Endometrial microvascular endothelial cells (primary cell): ENCODE results near the gene PANX1. TPM values are rescaled to one million over a fixed set of nuclear protein-coding genes. Genes with fewer than 3 reads are reported as not detected.

ENCODE experiments used
- in situ Hi-C: cut with HindIII; loops from 2 replicates; pipeline ENCODE4 v1.10.0; 2017; ENCODE audit warnings: low sequenced_read_pairs, low pct_unique_long_range_greater_than_20kb; ENCODE audit errors: inconsistent ontology term
- total RNA-seq: library from RNA; depleted of rRNA; stranded (reverse); fragments of >200 nt; gene quantifications from one replicate; pipeline ENCODE4 v1.2.3, GENCODE V29; 2015; ENCODE audit errors: inconsistent ontology term

The PANX1 gene
- total RNA-seq, 1 donor from 2014 or later, result 51.0 TPM

DNA sequence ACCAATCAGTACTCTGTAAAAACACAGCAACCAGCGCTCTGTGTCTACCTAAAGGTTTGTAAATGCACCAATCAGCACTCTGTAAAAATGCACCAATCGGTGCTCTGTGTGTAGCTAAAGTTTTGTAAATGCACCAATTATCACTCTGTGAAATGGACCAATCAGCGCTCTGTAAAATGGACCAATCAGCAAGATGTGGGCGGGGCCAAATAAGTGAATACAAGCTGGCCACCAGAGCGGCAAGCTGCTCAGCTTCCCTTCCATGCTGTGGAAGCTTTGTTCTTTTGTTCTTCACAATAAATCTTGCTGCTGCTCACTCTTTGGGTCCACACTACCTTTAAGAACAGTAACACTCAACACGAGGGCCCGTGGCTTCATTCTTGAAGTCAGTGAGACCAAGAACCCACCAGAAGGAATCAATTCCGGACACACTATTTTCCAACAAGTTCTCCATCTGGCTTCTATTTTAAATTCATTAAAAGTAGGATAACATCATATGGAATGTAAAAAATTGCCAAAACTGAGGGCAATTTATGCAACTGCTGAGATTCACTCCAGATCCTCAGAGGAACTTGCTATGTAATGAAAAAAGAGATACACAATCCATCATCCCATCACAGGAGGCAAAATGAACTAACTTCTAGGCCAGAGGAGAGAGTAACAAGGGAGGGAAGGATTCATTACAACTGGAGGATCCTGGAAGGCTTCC, 3.1 kb upstream of the PANX1 start:
- in situ Hi-C loops, result no loop called here

DNA sequence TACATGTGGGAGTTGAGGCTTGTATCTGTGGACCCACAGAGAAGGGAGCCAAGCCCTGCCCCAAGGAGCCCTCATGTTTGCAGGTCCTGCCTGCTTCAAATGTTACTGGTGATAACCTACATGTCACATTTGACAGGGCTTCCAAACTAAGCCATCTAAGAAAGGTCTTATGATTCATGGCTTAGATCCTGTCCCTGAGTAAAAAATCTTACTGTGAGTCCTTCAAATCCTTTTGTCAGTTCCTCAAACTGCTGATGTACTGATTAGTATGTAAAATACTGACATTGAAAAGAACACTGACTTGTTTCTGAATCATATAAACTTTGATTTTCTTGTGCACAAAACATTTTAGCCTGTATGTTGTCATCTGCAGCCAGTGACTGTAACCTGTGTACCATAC, 1.0 kb upstream of the PANX1 start:
- in situ Hi-C loops, result no loop called here

DNA sequence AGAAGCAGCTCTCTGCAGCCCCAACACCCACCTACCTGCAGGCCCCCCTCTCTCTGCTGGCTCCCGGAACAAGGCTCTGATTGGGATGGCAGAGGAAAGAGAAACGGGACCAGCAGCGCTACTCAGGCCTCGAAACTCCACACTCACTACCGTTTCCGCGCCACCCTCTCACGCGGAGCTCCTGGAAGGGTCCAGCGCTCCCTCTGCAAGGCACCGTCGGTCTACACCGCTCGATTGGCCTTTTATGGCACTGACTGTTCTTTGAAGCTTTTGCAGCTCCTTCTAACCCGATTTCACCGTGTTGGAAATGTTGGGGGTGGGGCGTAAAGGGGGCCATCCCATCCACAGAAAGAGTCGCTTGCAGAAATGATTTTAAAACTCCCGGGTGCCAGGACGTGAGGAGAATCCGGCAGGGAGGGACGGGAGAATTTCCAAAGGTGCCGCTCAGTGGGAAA, 323 bp upstream of the PANX1 start:
- in situ Hi-C loops, result no loop called here

DNA sequence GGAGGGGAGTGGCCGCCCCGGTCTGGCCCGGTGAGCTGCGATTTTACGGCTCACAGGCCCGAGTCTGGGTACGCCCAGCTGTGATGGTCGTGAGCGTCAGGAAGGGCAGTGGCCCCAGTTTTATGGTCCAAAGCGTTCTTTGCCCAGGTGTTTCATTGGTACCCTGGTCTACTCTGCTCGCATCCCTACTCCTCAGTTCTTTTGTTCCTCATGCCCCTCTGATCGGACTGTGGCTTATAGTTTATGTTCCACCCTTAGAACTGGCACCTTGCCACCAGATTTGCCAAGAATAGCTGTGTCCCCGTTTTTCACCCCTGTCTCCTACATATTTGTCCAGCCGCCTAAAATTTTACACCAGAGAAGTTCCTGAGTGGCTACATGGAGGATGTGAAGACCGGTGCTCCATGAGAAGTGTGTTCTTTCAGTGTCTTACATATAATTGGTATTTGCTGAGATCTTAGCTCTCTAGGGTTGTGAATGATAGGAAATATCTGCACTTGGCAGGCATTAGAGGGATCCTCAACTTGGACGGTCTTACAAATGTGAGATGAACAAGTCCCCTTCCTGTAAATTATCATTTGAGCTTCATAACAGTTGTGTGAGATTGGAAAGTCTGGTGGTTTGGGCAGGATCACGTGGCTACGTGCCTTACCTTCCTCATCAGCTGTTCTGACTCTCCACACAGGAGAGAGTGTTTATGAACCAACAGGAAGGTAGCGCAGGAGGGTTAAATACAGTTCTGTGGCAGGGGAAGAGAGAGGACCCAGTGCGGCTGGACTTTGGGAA, 1.1 kb downstream of the PANX1 start:
- in situ Hi-C loops, result no loop called here

DNA sequence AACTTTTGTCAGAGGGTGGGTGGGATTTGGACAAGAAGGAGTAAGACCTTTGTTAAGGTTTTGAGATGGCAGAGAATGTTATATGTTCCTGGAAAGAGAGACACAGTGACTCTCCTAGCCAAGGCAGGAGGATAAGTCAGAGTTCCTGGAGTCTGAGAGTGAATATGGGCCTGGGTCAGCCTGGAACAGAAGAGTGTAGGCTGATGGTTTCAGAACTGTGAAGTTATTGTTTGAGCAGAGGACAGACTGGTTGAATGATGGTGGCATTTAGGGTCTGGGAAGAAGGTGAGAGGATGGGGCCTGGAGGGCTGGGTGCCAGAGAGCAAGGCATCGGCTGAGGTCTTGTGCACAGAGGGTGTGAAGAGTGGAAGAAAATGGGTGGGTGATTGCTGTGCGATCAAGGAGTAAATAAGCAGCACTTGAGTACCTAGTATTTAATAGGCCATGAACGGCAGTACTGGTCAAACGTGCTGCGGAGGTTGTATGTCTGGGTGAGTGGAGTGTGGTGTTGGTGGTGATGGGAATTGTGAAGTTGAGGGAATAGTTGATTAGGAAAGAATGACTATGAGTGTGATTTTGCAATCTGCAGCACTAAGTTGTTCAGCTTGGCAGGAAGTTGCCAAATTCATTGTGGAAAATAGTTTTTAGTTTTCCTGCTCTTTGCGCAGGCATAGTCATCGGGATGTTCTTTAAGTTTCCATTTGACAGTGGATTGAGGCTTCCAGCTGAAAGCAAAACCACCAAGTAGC, 1.8 kb downstream of the PANX1 start:
- in situ Hi-C loops, result no loop called here

DNA sequence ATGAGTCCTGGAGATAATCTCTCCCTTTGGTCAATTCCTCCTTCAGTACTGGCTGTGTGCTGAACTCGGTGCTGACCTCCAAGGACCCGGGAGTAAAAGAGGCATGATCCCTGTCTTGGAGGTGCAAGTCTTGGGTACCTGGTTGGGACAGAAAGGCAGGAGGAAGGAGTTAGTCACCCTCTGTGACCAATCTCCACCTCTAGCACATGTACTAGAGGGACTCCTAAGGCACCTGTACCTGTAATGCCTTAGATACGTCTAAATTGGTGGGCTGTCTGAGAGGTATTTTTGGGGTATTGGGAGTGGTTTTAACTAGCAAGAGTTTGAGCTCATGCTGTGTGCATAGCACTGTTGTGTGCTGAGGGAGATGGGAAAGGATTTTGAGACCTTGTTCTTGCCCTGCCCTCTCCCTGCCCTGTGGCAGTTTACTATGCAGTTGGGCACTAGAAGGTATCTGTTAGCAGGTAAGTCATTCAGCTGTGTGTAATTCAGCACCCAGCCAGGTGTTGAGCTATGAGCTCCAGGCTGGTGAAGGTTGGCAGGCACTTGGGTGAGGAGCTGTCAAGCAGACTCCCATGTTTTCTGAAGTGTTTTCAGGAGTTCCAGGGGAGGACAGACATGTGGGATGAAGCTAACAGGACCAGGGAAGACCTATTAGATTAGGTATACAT, 2.5 kb downstream of the PANX1 start:
- in situ Hi-C loops, result no loop called here

DNA sequence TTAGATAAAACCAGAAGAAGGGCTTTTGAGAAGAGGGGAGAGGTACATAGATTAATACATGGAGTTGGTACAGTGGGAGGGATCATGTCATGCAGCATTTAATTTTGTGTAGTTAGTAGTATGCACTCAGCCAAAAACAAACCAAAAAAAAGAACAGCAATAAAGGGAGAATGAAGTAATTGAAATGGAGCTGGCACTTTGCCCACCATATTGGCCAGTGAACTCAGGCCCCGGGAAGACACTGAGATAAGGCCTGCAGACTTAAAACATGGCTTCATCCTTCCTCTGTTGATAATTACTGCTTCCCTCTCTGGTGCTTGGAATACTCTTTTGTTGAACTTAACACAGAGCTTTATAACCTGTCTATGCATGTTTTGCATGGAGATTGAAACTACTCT, 3.1 kb downstream of the PANX1 start:
- in situ Hi-C loops, result no loop called here

DNA sequence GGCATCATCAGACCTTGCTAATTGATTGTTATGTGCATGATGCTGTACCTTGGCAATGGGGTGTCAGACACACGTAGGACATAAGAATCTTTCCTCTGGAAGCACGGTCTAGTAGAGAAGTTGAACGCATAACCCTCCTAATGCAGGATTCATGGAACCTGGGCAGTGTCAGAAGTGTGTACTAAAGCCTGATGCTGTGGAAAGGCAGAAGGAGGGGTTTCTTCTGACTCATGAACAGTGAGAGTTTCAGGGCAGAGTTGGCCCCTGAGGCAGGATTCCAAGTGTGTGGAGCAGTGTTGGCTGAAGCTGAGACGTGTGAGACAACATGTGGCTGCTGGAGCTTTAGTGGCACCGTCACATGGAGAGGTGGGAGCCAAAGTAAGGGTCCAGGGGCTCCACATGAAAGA, 3.5 kb downstream of the PANX1 start:
- in situ Hi-C loops, result no loop called here

DNA sequence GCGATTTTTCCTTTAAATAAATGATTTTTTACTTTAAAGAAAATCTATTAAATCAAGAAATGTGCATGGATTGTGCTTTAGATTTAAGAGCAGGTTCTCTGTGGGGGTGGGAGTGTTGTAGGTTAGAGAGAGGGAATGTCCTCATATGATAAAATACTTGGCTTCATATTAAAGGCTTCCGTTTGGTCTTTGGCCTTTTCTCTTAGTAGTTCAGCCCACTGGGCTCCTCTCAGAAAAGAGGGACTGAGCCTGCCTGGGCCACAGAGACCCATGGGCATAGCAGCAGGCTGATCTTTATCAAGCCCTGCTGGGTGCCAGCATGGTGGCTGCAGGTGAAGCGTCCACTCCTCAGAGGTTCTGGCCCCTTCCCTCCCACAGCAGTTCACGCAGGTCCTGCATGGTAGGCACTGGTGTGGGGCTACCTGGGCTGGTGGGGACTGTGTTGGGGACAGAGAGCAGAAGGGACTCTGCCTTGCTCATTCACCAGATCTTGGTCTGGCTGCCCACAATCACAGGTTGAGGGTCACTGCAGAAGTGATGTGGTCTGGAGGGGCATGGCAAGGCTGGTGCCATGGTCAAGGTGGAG, 4.3 kb downstream of the PANX1 start:
- in situ Hi-C loops, result no loop called here

DNA sequence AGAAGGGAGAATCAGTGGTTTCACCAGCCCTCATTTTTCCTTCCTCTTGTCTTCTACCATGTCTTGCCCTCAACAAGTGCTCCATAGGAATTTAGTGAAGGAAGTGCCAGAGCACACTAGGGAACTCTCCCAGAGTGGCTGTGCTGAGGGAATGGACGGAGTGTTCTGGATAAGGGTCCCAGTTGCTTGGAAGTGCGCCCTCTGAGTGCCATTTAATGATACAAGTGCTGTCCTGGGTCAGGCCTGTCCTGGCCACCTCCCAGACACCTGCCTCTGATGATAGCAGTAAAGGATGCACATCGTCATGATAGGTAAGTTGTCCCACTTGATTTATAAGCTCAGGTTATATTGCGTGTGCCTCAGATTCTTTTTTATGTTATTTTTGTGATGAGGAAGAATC, 5.1 kb downstream of the PANX1 start:
- in situ Hi-C loops, result no loop called here

DNA sequence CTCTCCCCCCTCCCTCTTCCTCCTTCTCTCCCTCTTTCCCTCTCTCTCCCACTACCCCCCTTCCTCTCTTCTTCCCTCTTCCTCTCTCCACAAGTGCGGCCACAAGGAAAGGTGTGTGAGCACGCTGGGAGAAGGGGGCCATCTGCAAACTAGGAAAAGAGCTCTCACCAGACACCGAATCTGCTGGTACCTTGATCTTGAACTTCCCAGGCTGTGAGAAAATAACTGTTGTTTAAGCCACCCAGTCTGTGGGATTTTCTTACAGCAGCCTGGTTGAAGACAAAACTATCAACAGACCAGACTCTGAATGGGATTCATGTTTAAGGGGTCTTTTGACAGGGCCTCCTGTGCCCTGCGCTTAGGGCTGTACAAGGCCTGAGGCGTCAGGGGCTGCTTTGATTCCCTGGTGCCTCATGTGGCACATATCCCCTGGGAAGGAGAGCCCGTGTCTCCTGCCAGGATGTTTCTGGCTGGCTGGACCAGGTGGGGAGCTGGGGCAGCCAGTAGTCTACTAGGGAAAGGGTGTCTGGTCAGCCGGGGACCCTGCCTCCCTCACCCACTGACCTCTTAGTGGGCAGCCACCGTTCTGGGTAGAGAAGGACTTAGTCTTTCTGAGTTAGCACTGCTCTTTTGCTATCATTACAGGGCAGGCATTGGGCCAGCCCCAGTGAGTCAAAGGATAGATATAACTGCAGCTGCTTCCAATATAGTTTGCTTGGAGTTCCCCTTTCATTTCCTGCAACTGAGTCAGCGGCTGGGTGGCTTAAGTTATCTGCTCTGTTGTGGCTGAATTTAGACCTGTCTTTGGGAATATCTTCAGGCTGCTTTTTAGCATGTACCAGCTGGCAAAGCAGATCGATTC, 6.2 kb downstream of the PANX1 start:
- in situ Hi-C loops, result no loop called here

DNA sequence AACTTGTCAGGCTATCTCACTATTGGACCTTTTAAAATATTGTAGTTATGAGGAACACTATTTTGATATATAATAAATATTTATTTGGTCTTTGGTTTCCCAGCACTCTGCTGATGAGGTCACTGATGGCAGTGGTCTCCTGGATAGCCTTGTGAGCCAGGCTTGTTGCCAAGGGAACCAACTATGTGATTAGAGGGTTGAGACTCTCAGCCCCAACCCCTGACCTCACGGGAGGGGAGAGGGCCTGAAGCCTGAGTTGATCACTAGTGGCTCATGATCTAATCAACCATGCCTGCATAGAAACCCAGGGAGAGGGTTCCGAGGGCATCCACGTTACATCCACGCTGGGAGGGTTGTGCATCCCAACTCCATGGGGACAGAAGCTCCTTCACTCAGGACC, 10.8 kb downstream of the PANX1 start:
- in situ Hi-C loops, result no loop called here

DNA sequence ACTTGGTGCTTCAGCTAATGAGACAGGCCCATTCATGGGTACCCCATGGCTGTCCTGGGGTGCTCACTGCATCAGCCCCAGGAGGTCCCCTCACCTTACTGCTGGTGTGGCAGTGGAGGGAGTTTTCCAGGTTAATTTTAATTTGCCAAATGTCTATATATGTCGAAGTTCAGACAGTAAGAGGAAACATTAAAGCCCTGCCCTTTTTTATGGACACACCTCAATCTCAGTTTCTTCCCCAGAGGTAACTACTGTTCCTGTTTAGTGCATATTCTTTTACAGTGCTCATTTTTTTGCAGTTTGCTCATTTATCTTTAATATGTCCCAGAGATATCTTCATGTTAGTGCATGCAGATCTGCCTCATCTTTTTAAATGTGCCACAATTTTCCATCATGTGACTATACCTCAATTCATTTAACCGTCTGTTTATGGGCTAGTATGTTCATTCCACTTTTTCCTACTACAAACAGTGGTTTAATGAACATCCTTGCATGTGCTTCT, 11.6 kb downstream of the PANX1 start:
- in situ Hi-C loops, result no loop called here

DNA sequence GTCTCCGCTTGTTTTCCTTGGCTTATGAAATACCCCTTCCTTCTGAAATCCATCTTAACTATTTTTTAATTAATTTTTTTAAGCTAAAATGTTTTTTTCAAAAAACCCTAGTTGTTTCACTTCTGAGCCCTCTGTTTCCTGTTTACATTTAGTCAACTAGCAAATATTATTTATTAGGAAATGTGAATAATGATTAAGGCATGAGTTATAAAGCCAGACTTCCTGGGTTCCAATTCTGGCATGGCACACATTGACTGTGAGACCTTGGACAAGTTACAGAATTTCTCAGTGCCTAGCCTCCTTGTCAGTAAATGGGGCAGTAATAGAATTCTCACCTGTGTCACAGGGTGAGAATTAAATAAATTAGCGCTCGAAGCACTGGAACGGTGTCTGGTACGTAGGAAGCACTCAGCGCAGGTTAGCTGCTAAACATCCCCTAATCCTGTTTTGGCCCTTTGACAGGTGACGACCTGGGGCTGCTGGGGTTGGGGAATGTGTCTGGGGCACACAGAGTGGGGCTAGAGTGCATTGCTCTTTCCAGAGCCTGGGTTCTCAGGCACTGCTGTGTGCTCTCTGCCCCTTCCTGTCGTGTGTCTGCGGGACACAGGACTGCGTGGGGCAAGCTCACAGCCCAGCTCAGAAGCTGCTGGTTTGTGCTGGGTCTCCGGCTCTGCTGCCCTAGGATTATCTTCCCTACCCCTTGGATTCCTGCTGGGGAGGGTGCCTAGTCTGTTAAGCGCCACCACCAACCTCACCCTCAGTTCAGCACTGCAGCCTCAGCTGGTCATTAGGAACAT, 13.1 kb downstream of the PANX1 start:
- in situ Hi-C loops, result no loop called here

DNA sequence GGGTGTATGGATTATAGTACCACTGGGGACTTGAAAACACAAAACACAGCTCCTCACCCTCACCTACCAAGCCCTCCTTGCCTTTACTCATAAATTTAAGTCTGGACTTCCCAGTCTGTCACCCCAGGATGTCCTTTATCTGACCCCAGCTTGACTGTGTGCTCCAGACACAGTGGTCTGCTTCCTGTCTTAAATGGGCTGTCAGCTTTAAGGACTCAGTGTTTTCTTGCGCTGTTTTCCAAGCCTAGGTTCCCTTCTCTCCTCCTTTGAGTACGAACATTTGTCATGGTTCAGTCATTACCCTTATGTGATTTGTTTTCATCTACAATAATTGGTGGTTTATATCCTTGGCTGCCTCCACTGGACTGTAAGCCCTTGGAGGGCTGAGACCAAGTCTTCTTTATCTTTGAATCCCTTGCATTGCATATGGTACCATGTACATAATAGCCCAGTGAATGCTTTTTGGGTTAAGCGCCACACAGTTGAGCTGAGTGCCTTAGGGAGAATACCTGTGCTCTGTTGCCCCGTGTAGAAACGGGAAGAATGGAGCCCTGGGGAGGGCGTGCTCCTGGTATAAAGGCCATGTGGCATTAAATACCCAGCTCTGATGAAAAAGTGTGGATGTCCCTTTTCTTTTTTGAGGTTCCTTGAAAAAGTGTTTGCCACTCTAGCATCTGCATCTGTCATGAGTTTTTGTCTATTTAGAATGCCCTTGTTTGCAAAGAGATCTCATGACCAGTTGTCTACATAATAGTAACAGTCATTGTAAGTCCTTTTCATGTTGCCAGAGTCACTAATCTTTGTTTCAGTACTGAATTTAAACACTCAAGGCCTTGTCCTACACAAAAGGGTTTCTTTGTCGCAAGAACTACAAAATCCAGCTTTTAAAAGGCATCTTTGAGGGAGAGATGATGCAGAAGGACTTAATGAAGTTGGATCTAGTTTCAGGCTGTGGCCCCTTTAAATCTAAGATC, 14.0 kb downstream of the PANX1 start:
- in situ Hi-C loops, result no loop called here

DNA sequence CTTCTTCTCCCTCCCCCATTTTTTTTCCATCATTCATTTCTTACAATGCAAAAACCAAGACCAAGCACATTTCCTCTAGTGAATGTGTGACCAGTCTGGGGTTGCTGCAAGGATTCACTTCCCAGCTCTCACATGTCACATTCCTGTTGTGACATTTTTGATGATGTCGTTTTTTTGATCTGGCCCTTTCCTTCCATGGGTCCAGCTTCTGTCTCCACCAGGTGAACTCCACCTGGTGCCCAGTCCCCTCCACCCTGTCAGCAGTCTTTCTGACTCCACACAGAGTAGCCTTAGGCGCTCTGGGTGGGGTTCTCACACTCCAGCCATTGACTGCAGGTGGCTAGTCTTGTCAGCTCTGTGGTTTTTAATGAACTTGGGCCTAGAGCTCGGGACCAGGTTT, 15.6 kb downstream of the PANX1 start:
- in situ Hi-C loops, result no loop called here
